AG09309 (cell line): ENCODE results near the gene RRP9.
"Not testable (repeated sequence)": the region's sequence is repeated elsewhere in the genome, so short reads cannot be mapped to it uniquely, and the experiment has no call there.

ENCODE experiments used
- DNase-seq: peaks from one replicate; pipeline ENCODE4 v3.0.0-alpha.2; 2010; ENCODE audit warnings: low read depth
- H3K4me3 ChIP-seq: 2 replicates; pipeline ENCODE4 v1.5.1; 2011; ENCODE audit warnings: mild to moderate bottlenecking, low read depth, low read length, moderate library complexity; ENCODE audit not compliant: control insufficient read depth
- CTCF ChIP-seq: IDR thresholded peaks from 2 replicates; pipeline ENCODE4 v1.5.1; 2011; ENCODE audit warnings: mild to moderate bottlenecking, low read depth, low read length, inconsistent platforms; ENCODE audit not compliant: insufficient read depth, control insufficient read depth; ENCODE audit errors: missing control alignments

RRP9 gene

GRCh38 chr3:51927061-51927977 is 14.4 kb downstream of the RRP9 start:
- no peak for TF ChIP-seq CTCF
- no peak overlapping the region for H3K4me3 ChIP-seq
- DNase-seq = no peak

- no peak for DNase-seq
- TF ChIP-seq CTCF = no peak
- H3K4me3 ChIP-seq = no peak overlapping the region
Measured at GRCh38 chr3:51921081-51921578, 20.6 kb downstream of the RRP9 start.

- TF ChIP-seq CTCF = no peak
- DNase-seq = no peak
- no peak overlapping the region for H3K4me3 ChIP-seq
Measured at GRCh38 chr3:51916418-51916817, 25.3 kb downstream of the RRP9 start.

- no peak for TF ChIP-seq CTCF
- no peak overlapping the region for H3K4me3 ChIP-seq
- DNase-seq = no peak
Measured at GRCh38 chr3:51908026-51908425, 33.7 kb downstream of the RRP9 start.

- no peak for DNase-seq
- no peak overlapping the region for H3K4me3 ChIP-seq
- no peak for TF ChIP-seq CTCF
Measured at GRCh38 chr3:51904034-51904823, 37.5 kb downstream of the RRP9 start.

GRCh38 chr3:51902361-51902760 is 39.3 kb downstream of the RRP9 start:
- H3K4me3 ChIP-seq, DNase-seq: not testable (repeated sequence)

GRCh38 chr3:51900043-51900442 is 41.7 kb downstream of the RRP9 start:
- DNase-seq, H3K4me3 ChIP-seq: not testable (repeated sequence)
